Measurements from ENCODE around the gene YPEL4.

GRCh38 chr11:57598831-57599155, 50.9 kb downstream of the YPEL4 start:
- no peak for TF ChIP-seq CTCF (IDR thresholded peaks at IDR 0.05)
- peak in 1 of 4 donors; percentile 12 for TF ChIP-seq POLR2AphosphoS5 (IDR thresholded peaks at IDR 0.05)
- TF ChIP-seq POLR2A (IDR thresholded peaks at IDR 0.05): no peak

Measured in sigmoid colon (tissue), 4 donors.